ENCODE data around the gene RFNG.

DNA sequence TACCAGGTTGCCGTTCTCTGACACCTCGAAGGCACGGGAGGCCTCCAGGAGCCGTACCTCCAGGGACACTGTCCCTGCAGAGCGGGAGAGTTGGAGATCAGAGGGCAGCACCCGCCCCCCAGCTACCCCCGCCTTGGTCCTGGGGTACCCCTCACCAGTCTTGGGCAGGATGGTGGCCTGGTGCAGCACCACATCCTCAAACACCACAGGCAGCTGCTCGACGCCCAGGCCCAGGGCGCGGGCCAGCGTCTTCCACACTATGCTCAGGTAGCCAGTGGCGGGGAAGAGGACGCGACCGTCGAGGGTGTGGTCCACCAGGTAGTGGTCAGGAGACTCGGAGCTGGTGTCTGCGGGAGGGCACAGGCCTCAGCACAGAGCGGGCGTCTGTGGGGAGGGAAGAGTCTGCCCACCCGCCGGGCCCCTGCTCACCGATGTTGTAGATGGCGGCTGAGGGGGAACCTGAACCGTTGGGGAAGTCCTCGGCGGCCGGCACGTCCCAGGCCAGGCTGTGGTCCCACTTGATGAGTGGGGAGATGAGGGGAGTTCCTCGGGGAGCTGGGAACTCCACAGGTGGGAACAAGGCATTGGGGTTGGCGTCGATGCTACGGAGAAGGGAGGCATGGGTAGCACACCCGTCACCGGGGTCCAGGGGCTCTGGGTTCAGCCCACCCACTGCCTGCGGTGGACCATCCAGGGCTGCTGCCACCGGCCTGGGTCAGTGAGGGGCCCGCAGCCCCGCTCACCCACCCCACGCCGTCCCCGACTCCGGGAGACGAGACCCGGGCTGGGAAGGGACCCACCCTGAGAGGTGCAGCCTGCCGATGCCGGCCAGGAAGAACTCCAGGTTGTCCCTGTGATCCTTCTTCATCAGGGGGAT is 36.6 kb upstream of the RFNG start:
- TF ChIP-seq, protein P1, sequence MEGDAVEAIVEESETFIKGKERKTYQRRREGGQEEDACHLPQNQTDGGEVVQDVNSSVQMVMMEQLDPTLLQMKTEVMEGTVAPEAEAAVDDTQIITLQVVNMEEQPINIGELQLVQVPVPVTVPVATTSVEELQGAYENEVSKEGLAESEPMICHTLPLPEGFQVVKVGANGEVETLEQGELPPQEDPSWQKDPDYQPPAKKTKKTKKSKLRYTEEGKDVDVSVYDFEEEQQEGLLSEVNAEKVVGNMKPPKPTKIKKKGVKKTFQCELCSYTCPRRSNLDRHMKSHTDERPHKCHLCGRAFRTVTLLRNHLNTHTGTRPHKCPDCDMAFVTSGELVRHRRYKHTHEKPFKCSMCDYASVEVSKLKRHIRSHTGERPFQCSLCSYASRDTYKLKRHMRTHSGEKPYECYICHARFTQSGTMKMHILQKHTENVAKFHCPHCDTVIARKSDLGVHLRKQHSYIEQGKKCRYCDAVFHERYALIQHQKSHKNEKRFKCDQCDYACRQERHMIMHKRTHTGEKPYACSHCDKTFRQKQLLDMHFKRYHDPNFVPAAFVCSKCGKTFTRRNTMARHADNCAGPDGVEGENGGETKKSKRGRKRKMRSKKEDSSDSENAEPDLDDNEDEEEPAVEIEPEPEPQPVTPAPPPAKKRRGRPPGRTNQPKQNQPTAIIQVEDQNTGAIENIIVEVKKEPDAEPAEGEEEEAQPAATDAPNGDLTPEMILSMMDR (IDR thresholded peaks at IDR 0.05): no peak
- TF ChIP-seq POLR2A (IDR thresholded peaks at IDR 0.05): no peak
